Measurements from ENCODE around the gene ZNF30. TPM values are rescaled to one million over a fixed set of nuclear protein-coding genes. Genes with fewer than 3 reads are reported as not detected.
"Not testable (repeated sequence)": the region's sequence is repeated elsewhere in the genome, so short reads cannot be mapped to it uniquely, and the experiment has no call there.

ZNF30 gene
- total RNA-seq, 4 donors from 2014 or later: 1.2 to 4.3 (median 3.1) TPM

- peaks cover 0 to 41% (median 3%) of the 10 kb centered on the region in 4 donors for H3K9me3 ChIP-seq
- peaks cover 0 to 23% (median 14%) of the 10 kb centered on the region in 4 donors for H3K4me1 ChIP-seq
- H3K27me3 ChIP-seq: no peaks in the 10 kb centered on the region
- peak; percentile 21 to 23 for DNase-seq (ENCODE audit: low spot score in 2 of 2)
- TF ChIP-seq POLR2A (IDR thresholded peaks at IDR 0.05) (no peak), EP300 (IDR thresholded peaks at IDR 0.05) (peak in 1 of 2 donors; percentile 32)
- TF ChIP-seq, protein P1, sequence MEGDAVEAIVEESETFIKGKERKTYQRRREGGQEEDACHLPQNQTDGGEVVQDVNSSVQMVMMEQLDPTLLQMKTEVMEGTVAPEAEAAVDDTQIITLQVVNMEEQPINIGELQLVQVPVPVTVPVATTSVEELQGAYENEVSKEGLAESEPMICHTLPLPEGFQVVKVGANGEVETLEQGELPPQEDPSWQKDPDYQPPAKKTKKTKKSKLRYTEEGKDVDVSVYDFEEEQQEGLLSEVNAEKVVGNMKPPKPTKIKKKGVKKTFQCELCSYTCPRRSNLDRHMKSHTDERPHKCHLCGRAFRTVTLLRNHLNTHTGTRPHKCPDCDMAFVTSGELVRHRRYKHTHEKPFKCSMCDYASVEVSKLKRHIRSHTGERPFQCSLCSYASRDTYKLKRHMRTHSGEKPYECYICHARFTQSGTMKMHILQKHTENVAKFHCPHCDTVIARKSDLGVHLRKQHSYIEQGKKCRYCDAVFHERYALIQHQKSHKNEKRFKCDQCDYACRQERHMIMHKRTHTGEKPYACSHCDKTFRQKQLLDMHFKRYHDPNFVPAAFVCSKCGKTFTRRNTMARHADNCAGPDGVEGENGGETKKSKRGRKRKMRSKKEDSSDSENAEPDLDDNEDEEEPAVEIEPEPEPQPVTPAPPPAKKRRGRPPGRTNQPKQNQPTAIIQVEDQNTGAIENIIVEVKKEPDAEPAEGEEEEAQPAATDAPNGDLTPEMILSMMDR (IDR thresholded peaks at IDR 0.05): no peak
- 1 to 3% methylated on average over 16 to 40 of the region's 78 CpGs for WGBS, 2 donors
- peaks cover 4 to 30% (median 18%) of the 10 kb centered on the region in 3 donors for H3K36me3 ChIP-seq
- peak within 1 kb of the TSS; percentile 77 to 96 (median 89) for H3K4me3 ChIP-seq
- peak within 1 kb of the TSS in 3 of 4 donors; percentile 2 to 66 (median 58) for H3K27ac ChIP-seq
Observed at GRCh38 chr19:34963573-34964406, 37.1 kb downstream of the ZNF30 start, which contains the start of gene ZNF792. Gene ZNF792 (minus strand): TSS chr19:34964229. CDS start chr19:34963662, 567 bp downstream.

DNA sequence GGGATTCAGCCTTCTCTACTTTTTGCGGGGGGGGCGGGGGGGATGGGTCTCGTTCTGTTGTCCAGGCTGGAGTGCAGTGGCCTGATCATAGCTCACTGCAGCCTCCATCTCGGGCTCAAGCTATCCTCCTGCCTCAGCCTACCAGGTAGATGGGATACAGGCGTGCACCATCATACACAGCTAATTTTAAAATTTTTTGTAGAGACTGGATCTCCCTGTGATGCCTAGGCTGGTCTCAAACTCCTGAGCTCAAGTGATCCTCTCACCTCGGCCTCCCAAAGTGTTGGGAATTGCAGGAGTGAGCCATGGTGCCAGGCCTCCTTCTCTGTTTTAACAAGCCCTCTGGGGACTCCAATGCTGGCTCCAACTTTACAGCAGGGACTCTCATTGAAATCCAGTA is 37.9 kb downstream of the ZNF30 start:
- H3K4me3 ChIP-seq: peak overlapping the region in 2 of 4 donors; percentile 84 to 96
- WGBS, 2 donors: 55 to 90% methylated on average over 4 of the region's 6 CpGs

GRCh38 chr19:34965505-34965904 is 38.8 kb downstream of the ZNF30 start:
- H3K27ac ChIP-seq; DNase-seq (ENCODE audit: low spot score in 2 of 2); H3K27me3 ChIP-seq; H3K4me3 ChIP-seq: not testable (repeated sequence)
- Histone ChIP-seq H3K9me3 (peaks cover 0 to 24% (median 2%) of the 10 kb centered on the region in 4 donors), H3K4me1 (peaks cover 0 to 23% (median 14%) of the 10 kb centered on the region in 4 donors), H3K36me3 (peaks cover 0 to 13% (median 1%) of the 10 kb centered on the region in 3 donors)
- WGBS, 2 donors: 57 to 75% methylated on average over 5 of the region's 5 CpGs

More for the DNA sequence above, 37.9 kb downstream of the ZNF30 start:
- no peak for DNase-seq (ENCODE audit: low spot score in 2 of 2)
- Histone ChIP-seq H3K27ac (no peak overlapping the region), H3K9me3 (peaks cover 0 to 33% (median 2%) of the 10 kb centered on the region in 4 donors), H3K27me3 (no peaks in the 10 kb centered on the region), H3K4me1 (peaks cover 0 to 23% (median 14%) of the 10 kb centered on the region in 4 donors), H3K36me3 (peaks cover 0 to 22% (median 10%) of the 10 kb centered on the region in 3 donors)
- TF ChIP-seq EP300 (IDR thresholded peaks at IDR 0.05): no peak
- no peak for TF ChIP-seq POLR2A (IDR thresholded peaks at IDR 0.05)
- TF ChIP-seq, protein P1 (IDR thresholded peaks at IDR 0.05): no peak

DNA sequence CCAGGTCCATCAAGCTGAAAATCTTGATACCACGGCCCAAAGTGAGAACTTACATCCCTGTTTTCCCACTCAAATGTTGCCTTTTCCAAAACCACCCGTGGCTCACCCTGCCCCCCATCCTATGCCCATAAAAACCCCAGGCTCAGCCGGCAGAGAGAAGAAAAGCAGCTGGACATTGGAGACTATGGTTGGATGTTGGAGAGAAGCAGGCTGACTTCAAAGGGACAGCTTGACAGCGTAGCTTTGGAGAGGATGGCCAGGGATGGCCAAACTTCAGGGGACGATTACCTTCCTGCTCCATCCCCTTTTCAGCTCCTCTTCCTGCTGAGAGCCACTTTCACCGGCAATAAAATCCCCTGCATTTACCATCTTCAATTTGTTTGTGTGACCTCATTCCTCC is 40.8 kb downstream of the ZNF30 start:
- peaks cover 0 to 14% (median 8%) of the 10 kb centered on the region in 4 donors for H3K4me1 ChIP-seq
- no peak for TF ChIP-seq EP300 (IDR thresholded peaks at IDR 0.05)
- TF ChIP-seq, protein P1 (IDR thresholded peaks at IDR 0.05): no peak
- TF ChIP-seq POLR2A (IDR thresholded peaks at IDR 0.05): no peak
- WGBS, 2 donors: 80 to 84% methylated on average over 6 of the region's 6 CpGs
- H3K4me3 ChIP-seq: no peak overlapping the region
- no peaks in the 10 kb centered on the region for H3K36me3 ChIP-seq
- no peak for DNase-seq (ENCODE audit: low spot score in 2 of 2)
- H3K27me3 ChIP-seq: no peaks in the 10 kb centered on the region
- no peak overlapping the region for H3K27ac ChIP-seq
- peaks cover 0 to 14% (median 0%) of the 10 kb centered on the region in 4 donors for H3K9me3 ChIP-seq

GRCh38 chr19:34969721-34970120 is 43.0 kb downstream of the ZNF30 start:
- H3K27ac ChIP-seq: no peak overlapping the region
- H3K4me1 ChIP-seq: peaks cover 0 to 18% (median 0%) of the 10 kb centered on the region in 4 donors
- H3K36me3 ChIP-seq: no peaks in the 10 kb centered on the region
- TF ChIP-seq EP300 (IDR thresholded peaks at IDR 0.05): no peak
- TF ChIP-seq, protein P1 (IDR thresholded peaks at IDR 0.05): no peak
- TF ChIP-seq POLR2A (IDR thresholded peaks at IDR 0.05): no peak
- no peaks in the 10 kb centered on the region for H3K27me3 ChIP-seq
- WGBS, 2 donors: 89 to 94% methylated on average over 6 of the region's 6 CpGs
- peaks cover 0 to 14% (median 0%) of the 10 kb centered on the region in 4 donors for H3K9me3 ChIP-seq
- no peak overlapping the region for H3K4me3 ChIP-seq
- DNase-seq (ENCODE audit: low spot score in 2 of 2): no peak

DNA sequence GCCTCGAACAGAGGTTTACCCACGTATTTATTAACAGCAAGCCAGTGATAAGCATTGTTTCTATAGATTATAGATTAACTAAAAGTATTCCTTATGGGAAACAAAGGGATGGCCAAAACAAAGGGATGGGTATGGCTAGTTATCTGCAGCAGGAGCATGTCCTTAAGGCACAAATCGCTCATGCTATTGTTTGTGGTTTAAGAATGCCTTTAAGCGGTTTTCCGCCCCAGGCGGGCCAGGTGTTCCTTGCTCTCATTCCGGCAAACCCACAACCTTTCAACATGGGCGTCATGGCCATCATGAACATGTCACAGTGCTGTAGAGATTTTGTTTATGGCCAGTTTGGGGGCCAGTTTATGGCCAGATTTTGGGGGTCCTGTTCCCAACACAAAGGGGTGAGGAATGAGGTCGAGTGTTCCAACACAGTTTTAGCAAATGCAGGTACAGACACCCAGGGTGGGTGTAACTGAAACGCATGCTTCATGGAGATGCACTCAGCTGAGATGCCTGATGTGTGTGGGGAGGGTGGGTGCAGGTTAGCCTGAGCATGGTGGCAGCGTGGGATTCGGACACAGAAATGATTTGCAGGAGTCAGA is 43.6 kb downstream of the ZNF30 start:
- not testable (repeated sequence) for H3K4me3 ChIP-seq; H3K27ac ChIP-seq; DNase-seq (ENCODE audit: low spot score in 2 of 2); H3K27me3 ChIP-seq; H3K36me3 ChIP-seq
- Histone ChIP-seq H3K9me3 (peaks cover 0 to 14% (median 0%) of the 10 kb centered on the region in 4 donors), H3K4me1 (peaks cover 0 to 18% (median 0%) of the 10 kb centered on the region in 4 donors)
- 85 to 89% methylated on average over 12 of the region's 12 CpGs for WGBS, 2 donors

Measured in tibial nerve (tissue), 4 donors.